A673 (cell line): ENCODE measurements around the gene HOMER1.

Experiments used
- EZH2 ChIP-seq: fragments of 200-600 bp; sonication (generic); IDR thresholded peaks from 2 replicates; pipeline ENCODE4 v1.6.1; 2017; ENCODE audit warnings: borderline replicate concordance, low read depth, mild to moderate bottlenecking, mixed read lengths, antibody characterized with exemption, low read length; ENCODE audit not compliant: poor library complexity, severe bottlenecking
- TF ChIP-seq, protein P1 (sequence below): fragments of 300-800, 200-600 bp; sonication (generic); conservative IDR thresholded peaks from 2 replicates; pipeline ENCODE4 v1.5.1; 2017; ENCODE audit warnings: low read depth, mild to moderate bottlenecking, antibody characterized with exemption, low read length, moderate library complexity, mixed read lengths

DNA sequence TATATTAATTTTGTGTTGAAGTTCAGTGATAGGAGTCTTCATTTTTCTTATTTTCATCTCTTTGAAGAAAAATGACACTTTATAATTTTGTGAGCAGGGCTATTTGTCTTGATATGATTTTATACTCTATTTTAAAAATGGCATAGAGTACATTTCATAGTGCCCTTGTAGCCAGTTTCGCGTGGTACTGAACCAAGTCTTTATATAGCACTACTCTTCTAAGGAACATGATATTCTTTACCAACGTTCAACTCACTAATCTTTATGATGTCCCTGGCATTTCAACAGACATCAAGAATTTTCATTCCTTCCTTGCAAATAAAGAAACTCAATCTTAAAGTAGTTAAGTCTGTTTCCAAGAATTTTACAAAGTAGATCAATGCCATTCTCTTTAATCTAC is 41.5 kb upstream of the HOMER1 start:
- TF ChIP-seq, protein P1, sequence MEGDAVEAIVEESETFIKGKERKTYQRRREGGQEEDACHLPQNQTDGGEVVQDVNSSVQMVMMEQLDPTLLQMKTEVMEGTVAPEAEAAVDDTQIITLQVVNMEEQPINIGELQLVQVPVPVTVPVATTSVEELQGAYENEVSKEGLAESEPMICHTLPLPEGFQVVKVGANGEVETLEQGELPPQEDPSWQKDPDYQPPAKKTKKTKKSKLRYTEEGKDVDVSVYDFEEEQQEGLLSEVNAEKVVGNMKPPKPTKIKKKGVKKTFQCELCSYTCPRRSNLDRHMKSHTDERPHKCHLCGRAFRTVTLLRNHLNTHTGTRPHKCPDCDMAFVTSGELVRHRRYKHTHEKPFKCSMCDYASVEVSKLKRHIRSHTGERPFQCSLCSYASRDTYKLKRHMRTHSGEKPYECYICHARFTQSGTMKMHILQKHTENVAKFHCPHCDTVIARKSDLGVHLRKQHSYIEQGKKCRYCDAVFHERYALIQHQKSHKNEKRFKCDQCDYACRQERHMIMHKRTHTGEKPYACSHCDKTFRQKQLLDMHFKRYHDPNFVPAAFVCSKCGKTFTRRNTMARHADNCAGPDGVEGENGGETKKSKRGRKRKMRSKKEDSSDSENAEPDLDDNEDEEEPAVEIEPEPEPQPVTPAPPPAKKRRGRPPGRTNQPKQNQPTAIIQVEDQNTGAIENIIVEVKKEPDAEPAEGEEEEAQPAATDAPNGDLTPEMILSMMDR = no peak
- TF ChIP-seq EZH2 = no peak
